SK-N-MC (cell line): ENCODE measurements around the gene HOMER2.

Source experiments
- EZH2 ChIP-seq: fragments of 200-600 bp; sonication (generic); IDR thresholded peaks from one replicate; pipeline ENCODE4 v1.6.1; 2017; ENCODE audit warnings: antibody characterized with exemption
- POLR2AphosphoS5 ChIP-seq: IDR thresholded peaks from 2 replicates; pipeline ENCODE4 v1.6.1; 2012; ENCODE audit warnings: mild to moderate bottlenecking, low read depth, low read length, borderline replicate concordance

GRCh38 chr15:82923744-82924143, 28.8 kb downstream of the HOMER2 start:
- no peak for TF ChIP-seq EZH2
- no peak for TF ChIP-seq POLR2AphosphoS5
